ENCODE measurements around the gene ADM2. TPM values are rescaled to one million over a fixed set of nuclear protein-coding genes. Genes with fewer than 3 reads are reported as not detected.

Gene ADM2
- total and polyA plus RNA-seq, 2 experiments from 2014 or later, result 4.1 to 5.1 TPM

DNA sequence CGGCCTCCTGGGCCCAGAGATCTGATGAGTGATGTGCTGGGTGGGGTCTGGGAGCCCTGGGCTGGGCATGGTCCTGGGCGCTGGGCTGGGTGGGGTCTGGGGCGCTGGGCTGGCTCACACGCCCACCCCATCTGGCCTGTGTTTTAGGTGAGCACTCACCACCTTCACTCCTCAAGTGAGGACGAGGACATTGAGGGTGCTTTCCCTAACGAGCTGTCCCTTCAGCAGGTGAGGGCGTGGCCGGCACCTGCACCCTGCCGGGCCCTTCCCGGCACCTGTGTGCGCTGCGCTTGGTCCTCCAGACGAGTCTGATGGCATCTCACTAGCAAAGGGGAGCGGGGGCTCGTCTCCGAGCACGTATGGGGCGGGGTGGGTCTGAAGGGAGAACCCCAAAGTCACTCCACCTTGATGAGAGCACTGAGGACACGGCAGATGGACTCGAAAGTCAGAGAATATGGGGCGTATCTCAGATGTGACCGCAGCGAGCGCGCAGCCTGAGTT is 44.5 kb upstream of the ADM2 start:
- no peak overlapping the region for H2AFZ ChIP-seq
- no peaks in the 10 kb centered on the region for H3K9me3 ChIP-seq (ENCODE audit: low read depth)
- H4K20me1 ChIP-seq (ENCODE audit: insufficient read depth, poor library complexity, severe bottlenecking), result no peaks in the 10 kb centered on the region
- no peak overlapping the region for H3K4me3 ChIP-seq
- WGBS (ENCODE audit: low lambda C conversion rate, missing lambda C conversion rate), result 97% methylated on average over 24 of the region's 25 CpGs
- TF ChIP-seq EZH2 (IDR thresholded peaks at IDR 0.05; ENCODE audit: borderline replicate concordance), result no peak
- TF ChIP-seq, protein P1, sequence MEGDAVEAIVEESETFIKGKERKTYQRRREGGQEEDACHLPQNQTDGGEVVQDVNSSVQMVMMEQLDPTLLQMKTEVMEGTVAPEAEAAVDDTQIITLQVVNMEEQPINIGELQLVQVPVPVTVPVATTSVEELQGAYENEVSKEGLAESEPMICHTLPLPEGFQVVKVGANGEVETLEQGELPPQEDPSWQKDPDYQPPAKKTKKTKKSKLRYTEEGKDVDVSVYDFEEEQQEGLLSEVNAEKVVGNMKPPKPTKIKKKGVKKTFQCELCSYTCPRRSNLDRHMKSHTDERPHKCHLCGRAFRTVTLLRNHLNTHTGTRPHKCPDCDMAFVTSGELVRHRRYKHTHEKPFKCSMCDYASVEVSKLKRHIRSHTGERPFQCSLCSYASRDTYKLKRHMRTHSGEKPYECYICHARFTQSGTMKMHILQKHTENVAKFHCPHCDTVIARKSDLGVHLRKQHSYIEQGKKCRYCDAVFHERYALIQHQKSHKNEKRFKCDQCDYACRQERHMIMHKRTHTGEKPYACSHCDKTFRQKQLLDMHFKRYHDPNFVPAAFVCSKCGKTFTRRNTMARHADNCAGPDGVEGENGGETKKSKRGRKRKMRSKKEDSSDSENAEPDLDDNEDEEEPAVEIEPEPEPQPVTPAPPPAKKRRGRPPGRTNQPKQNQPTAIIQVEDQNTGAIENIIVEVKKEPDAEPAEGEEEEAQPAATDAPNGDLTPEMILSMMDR (IDR thresholded peaks at IDR 0.05; ENCODE audit: poor library complexity), result no peak
- TF ChIP-seq EZH2phosphoT487 (IDR thresholded peaks at IDR 0.05; ENCODE audit: low read depth, severe bottlenecking, unreplicated experiment), result no peak
- H3K79me2 ChIP-seq, result no peaks in the 10 kb centered on the region
- DNase-seq (ENCODE audit: low spot score), result no peak
- no peaks in the 10 kb centered on the region for H3K27me3 ChIP-seq
- H3K36me3 ChIP-seq (replicated peaks; ENCODE audit: insufficient read depth, low read depth), result no peaks in the 10 kb centered on the region
- H3K9me2 ChIP-seq (replicated peaks; ENCODE audit: insufficient read depth), result no peaks in the 10 kb centered on the region
- H3K4me1 ChIP-seq (ENCODE audit: insufficient read depth), result no peaks in the 10 kb centered on the region
- no peak overlapping the region for H3K27ac ChIP-seq
- H3K4me2 ChIP-seq, result no peak overlapping the region

DNA sequence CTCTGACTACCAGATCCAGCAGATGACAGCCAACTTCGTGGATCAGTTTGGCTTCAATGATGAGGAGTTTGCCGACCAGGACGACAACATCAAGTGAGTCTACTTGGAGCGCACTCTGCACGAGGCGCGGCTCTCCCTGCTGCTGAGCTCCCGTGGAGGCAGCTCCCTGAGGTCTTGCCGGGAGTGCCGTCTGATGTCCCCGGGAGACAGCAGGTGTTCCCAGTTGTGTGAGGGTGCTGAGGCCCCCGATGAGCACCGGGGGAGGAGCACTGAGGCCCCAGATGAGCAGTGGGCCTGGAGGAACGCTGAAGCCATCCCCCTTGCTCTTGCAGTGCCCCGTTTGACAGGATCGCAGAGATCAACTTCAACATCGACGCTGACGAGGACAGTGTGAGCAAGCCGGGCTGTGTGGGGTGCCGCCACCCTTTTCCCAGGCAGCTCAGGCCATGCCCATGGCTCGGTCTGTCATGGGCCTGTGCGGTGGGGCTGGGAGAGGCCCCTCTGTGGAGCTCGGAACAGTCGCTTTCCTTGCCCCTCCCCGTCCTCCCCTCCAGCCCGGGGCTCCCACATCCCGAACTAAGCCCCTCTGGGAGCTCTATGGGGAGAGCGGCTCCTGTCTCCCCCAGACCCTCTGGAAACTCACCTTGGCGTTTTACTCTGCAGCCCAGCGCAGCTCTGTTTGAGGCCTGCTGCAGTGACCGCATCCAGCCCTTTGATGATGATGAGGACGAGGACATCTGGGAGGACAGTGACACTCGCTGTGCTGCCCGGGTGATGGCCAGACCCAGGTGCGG is 43.6 kb upstream of the ADM2 start:
- TF ChIP-seq EZH2phosphoT487 (IDR thresholded peaks at IDR 0.05; ENCODE audit: low read depth, severe bottlenecking, unreplicated experiment) (no peak), EZH2 (IDR thresholded peaks at IDR 0.05; ENCODE audit: borderline replicate concordance) (no peak)
- TF ChIP-seq, protein P1 (IDR thresholded peaks at IDR 0.05; ENCODE audit: poor library complexity), result no peak
- no peaks in the 10 kb centered on the region for H3K36me3 ChIP-seq (replicated peaks; ENCODE audit: insufficient read depth, low read depth)
- WGBS (ENCODE audit: low lambda C conversion rate, missing lambda C conversion rate), result 94% methylated on average over 35 of the region's 36 CpGs
- no peaks in the 10 kb centered on the region for H3K27me3 ChIP-seq
- no peaks in the 10 kb centered on the region for H3K9me3 ChIP-seq (ENCODE audit: low read depth)
- no peak overlapping the region for H3K4me2 ChIP-seq
- H2AFZ ChIP-seq, result no peak overlapping the region
- no peak overlapping the region for H3K4me3 ChIP-seq
- H4K20me1 ChIP-seq (ENCODE audit: insufficient read depth, poor library complexity, severe bottlenecking), result no peaks in the 10 kb centered on the region
- H3K79me2 ChIP-seq, result no peaks in the 10 kb centered on the region
- no peak overlapping the region for H3K27ac ChIP-seq
- DNase-seq (ENCODE audit: low spot score), result no peak
- H3K9me2 ChIP-seq (replicated peaks; ENCODE audit: insufficient read depth), result no peaks in the 10 kb centered on the region
- H3K4me1 ChIP-seq (ENCODE audit: insufficient read depth), result no peaks in the 10 kb centered on the region

DNA sequence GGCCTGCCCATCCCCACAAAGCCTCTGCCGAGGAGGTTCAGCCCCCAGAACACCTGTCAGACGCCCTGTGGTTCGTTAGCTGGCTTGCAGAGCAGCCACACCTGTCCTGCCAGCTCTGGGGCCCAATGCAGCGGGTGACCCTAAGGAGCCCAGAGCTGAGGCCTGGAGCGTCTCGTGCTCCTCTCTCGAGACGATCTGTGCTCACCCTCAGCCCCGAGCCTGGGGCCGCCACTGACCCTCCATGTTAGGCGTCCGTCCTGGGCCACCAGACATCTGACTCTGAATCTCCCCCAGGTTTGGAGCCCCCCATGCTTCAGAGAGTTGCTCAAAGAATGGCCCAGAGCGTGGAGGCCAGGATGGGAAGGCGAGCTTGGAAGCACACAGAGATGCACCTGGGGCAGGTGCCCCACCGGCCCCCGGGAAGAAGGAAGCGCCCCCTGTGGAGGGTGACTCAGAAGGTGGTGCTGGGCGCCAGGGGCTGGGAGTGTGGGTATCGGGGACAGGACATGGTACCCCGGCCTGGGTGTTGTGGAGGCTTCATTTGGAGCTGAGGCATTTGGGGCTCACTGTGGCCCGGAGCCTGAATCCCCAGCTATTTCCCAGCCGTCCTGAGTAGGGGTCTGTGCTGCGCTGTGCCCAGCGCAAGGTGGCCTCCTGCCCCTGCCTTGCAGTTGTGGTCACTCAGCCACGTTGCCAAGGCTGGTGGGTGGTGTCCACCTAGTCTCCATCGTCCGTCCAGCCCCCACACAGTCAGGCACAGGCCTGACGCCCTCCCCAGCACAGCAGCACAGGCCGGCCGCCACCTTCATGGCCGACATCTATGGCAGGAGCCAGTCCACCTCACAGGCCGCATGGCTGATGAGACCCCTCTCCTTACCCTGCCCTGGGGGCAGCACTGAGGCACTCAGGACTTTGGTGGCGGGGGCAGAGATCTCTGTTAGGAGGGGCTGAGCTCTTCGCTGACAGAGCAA is 42.8 kb upstream of the ADM2 start:
- Histone ChIP-seq H3K4me2 (no peak overlapping the region), H3K36me3 (replicated peaks; ENCODE audit: insufficient read depth, low read depth) (no peaks in the 10 kb centered on the region)
- 93% methylated on average over 34 of the region's 34 CpGs for WGBS (ENCODE audit: low lambda C conversion rate, missing lambda C conversion rate)

More for the DNA sequence above, 42.8 kb upstream of the ADM2 start:
- H4K20me1 ChIP-seq (ENCODE audit: insufficient read depth, poor library complexity, severe bottlenecking), result no peaks in the 10 kb centered on the region
- H2AFZ ChIP-seq, result no peak overlapping the region
- no peak for DNase-seq (ENCODE audit: low spot score)
- no peaks in the 10 kb centered on the region for H3K27me3 ChIP-seq
- no peaks in the 10 kb centered on the region for H3K9me3 ChIP-seq (ENCODE audit: low read depth)
- no peak for TF ChIP-seq EZH2 (IDR thresholded peaks at IDR 0.05; ENCODE audit: borderline replicate concordance)
- TF ChIP-seq EZH2phosphoT487 (IDR thresholded peaks at IDR 0.05; ENCODE audit: low read depth, severe bottlenecking, unreplicated experiment), result no peak
- TF ChIP-seq, protein P1 (IDR thresholded peaks at IDR 0.05; ENCODE audit: poor library complexity), result no peak
- no peak overlapping the region for H3K27ac ChIP-seq
- no peaks in the 10 kb centered on the region for H3K4me1 ChIP-seq (ENCODE audit: insufficient read depth)
- H3K9me2 ChIP-seq (replicated peaks; ENCODE audit: insufficient read depth), result no peaks in the 10 kb centered on the region
- no peak overlapping the region for H3K4me3 ChIP-seq
- H3K79me2 ChIP-seq, result no peaks in the 10 kb centered on the region

Data from hepatocyte (in vitro differentiated cells).